NT2/D1 (cell line): ENCODE data around the gene RNF181.

Experiments
- DNase-seq: peaks from one replicate; pipeline ENCODE4 v3.0.0-alpha.2; 2011; ENCODE audit warnings: low read depth, low spot score
- H3K27me3 ChIP-seq: 2 replicates; pipeline ENCODE4 v1.6.0; 2011; ENCODE audit warnings: mild to moderate bottlenecking; ENCODE audit not compliant: insufficient read length, insufficient read depth
- H3K36me3 ChIP-seq: 2 replicates; pipeline ENCODE4 v1.6.1; 2011; ENCODE audit warnings: mild to moderate bottlenecking, low read length, mixed read lengths; ENCODE audit not compliant: insufficient read depth, insufficient read length
- H3K4me1 ChIP-seq: 2 replicates; pipeline ENCODE4 v1.5.1; 2011; ENCODE audit not compliant: insufficient read depth, insufficient read length
- H3K4me3 ChIP-seq: 2 replicates; pipeline ENCODE4 v1.5.1; 2011; ENCODE audit warnings: low read depth; ENCODE audit not compliant: insufficient read length
- H3K9ac ChIP-seq: 2 replicates; pipeline ENCODE4 v1.6.0; 2011; ENCODE audit warnings: low read depth; ENCODE audit not compliant: insufficient read length
- H3K9me3 ChIP-seq: 2 replicates; pipeline ENCODE4 v1.5.1; 2011; ENCODE audit warnings: mild to moderate bottlenecking, low read length; ENCODE audit not compliant: insufficient read depth
- SUZ12 ChIP-seq: IDR thresholded peaks from 2 replicates; pipeline ENCODE4 v1.6.1; 2011; ENCODE audit not compliant: insufficient read length, insufficient read depth; ENCODE audit errors: extremely low read depth
- YY1 ChIP-seq: IDR thresholded peaks from 2 replicates; pipeline ENCODE4 v1.6.1; 2011; ENCODE audit not compliant: insufficient read length, insufficient read depth
- ZNF274 ChIP-seq: IDR thresholded peaks from 2 replicates; pipeline ENCODE4 v1.6.1; 2011; ENCODE audit warnings: mild to moderate bottlenecking, low read depth, low read length

Gene RNF181

GRCh38 chr2:85635636-85636035 is 40.1 kb downstream of the RNF181 start:
- DNase-seq, result no peak
- peaks cover 80% of the 10 kb centered on the region for H3K36me3 ChIP-seq
- no peak overlapping the region for H3K4me3 ChIP-seq
- no peaks in the 10 kb centered on the region for H3K27me3 ChIP-seq
- TF ChIP-seq ZNF274 (no peak), YY1 (no peak), SUZ12 (no peak)
- no peaks in the 10 kb centered on the region for H3K9me3 ChIP-seq
- H3K9ac ChIP-seq, result no peak overlapping the region
- no peaks in the 10 kb centered on the region for H3K4me1 ChIP-seq

GRCh38 chr2:85642725-85643124 is 47.2 kb downstream of the RNF181 start:
- Histone ChIP-seq H3K9me3 (no peaks in the 10 kb centered on the region), H3K36me3 (peaks cover 92% of the 10 kb centered on the region), H3K4me1 (no peaks in the 10 kb centered on the region), H3K27me3 (no peaks in the 10 kb centered on the region), H3K9ac (no peak overlapping the region), H3K4me3 (no peak overlapping the region)
- no peak for DNase-seq
- no peak for TF ChIP-seq ZNF274
- no peak for TF ChIP-seq YY1
- no peak for TF ChIP-seq SUZ12

GRCh38 chr2:85644909-85645308 is 49.4 kb downstream of the RNF181 start:
- Histone ChIP-seq H3K27me3 (no peaks in the 10 kb centered on the region), H3K36me3 (peaks cover 93% of the 10 kb centered on the region), H3K9ac (no peak overlapping the region), H3K4me3 (no peak overlapping the region), H3K4me1 (no peaks in the 10 kb centered on the region), H3K9me3 (no peaks in the 10 kb centered on the region)
- DNase-seq, result no peak
- no peak for TF ChIP-seq SUZ12
- no peak for TF ChIP-seq ZNF274

GRCh38 chr2:85646166-85646565 is 50.6 kb downstream of the RNF181 start:
- peaks cover 93% of the 10 kb centered on the region for H3K36me3 ChIP-seq

More at GRCh38 chr2:85646166-85646565, 50.6 kb downstream of the RNF181 start:
- Histone ChIP-seq H3K9me3 (no peaks in the 10 kb centered on the region), H3K27me3 (no peaks in the 10 kb centered on the region), H3K4me1 (no peaks in the 10 kb centered on the region), H3K9ac (no peak overlapping the region), H3K4me3 (no peak overlapping the region)
- DNase-seq, result no peak
- TF ChIP-seq SUZ12, result no peak
- TF ChIP-seq ZNF274, result no peak
- no peak for TF ChIP-seq YY1
